ENCODE data around the gene RAD18.

DNA sequence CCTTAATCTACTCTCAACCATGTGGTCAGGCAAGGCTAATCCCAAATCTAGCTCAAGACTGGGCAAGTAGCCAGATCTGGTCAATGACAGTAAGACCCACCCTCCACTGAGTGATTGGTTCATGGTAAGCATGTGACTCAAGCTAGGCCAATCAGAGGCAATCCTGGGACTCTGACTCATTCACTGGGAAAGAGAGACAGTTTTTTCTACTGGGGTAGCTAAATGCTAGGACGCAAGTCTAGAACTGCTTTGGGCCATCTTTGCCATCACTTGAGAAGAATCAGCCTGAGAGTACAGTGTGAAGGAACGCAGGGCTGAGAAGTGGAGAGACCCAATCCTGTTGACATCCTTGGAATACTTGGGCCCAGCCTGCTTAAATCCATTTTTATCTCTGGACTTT, 9.4 kb upstream of the RAD18 start:
- TF ChIP-seq, protein P1, sequence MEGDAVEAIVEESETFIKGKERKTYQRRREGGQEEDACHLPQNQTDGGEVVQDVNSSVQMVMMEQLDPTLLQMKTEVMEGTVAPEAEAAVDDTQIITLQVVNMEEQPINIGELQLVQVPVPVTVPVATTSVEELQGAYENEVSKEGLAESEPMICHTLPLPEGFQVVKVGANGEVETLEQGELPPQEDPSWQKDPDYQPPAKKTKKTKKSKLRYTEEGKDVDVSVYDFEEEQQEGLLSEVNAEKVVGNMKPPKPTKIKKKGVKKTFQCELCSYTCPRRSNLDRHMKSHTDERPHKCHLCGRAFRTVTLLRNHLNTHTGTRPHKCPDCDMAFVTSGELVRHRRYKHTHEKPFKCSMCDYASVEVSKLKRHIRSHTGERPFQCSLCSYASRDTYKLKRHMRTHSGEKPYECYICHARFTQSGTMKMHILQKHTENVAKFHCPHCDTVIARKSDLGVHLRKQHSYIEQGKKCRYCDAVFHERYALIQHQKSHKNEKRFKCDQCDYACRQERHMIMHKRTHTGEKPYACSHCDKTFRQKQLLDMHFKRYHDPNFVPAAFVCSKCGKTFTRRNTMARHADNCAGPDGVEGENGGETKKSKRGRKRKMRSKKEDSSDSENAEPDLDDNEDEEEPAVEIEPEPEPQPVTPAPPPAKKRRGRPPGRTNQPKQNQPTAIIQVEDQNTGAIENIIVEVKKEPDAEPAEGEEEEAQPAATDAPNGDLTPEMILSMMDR (IDR thresholded peaks at IDR 0.05), result no peak
- TF ChIP-seq EP300 (IDR thresholded peaks at IDR 0.05), result no peak
